DND-41 (cell line): Measurements from ENCODE around the gene GGA2.

Experiments used
- ATAC-seq: fragments of 200-7000 bp; cut with Tn5 transposase; 3 replicates; pipeline ENCODE4 v1.9.1; 2021; ENCODE audit warnings: low read depth; ENCODE audit not compliant: insufficient read depth
- DNase-seq: peaks from one replicate; pipeline ENCODE4 v3.0.0-alpha.2; 2020
- H2AFZ ChIP-seq: 2 replicates; pipeline ENCODE4 v1.6.0; 2012; ENCODE audit warnings: low read depth, low read length
- H3K27ac ChIP-seq: 2 replicates; pipeline ENCODE4 v1.5.1; 2012; ENCODE audit warnings: low read length, inconsistent platforms
- H3K27me3 ChIP-seq: fragments of 200-600 bp; sonication (generic); 2 replicates; pipeline ENCODE4 v1.6.0; 2012; ENCODE audit warnings: low read length, mild to moderate bottlenecking, inconsistent platforms; ENCODE audit not compliant: insufficient read depth, poor library complexity
- H3K36me3 ChIP-seq: 2 replicates; pipeline ENCODE4 v1.5.1; 2012; ENCODE audit warnings: low read length, inconsistent platforms; ENCODE audit not compliant: insufficient read depth
- H3K4me1 ChIP-seq: 2 replicates; pipeline ENCODE4 v1.5.1; 2012; ENCODE audit warnings: mild to moderate bottlenecking, low read length; ENCODE audit not compliant: insufficient read depth
- H3K4me2 ChIP-seq: 2 replicates; pipeline ENCODE4 v1.6.0; 2012; ENCODE audit warnings: mild to moderate bottlenecking, moderate library complexity, low read length, inconsistent platforms; ENCODE audit not compliant: insufficient read depth
- H3K4me3 ChIP-seq, 2 experiments: fragments of 200-600 bp in 1 of 2; shearing (Covaris generic) in 1 of 2; 2 replicates each; pipeline ENCODE4 v1.5.1; 2012 to 2016; ENCODE audit warnings: inconsistent platforms in 2 of 2, low read length in 2 of 2, mild to moderate bottlenecking in 2 of 2, low read depth in 1 of 2, moderate library complexity in 1 of 2
- H3K79me2 ChIP-seq: 2 replicates; pipeline ENCODE4 v1.6.0; 2012; ENCODE audit warnings: low read length, inconsistent platforms; ENCODE audit not compliant: insufficient read depth
- H3K9ac ChIP-seq: 2 replicates; pipeline ENCODE4 v1.6.0; 2012; ENCODE audit warnings: low read depth, mild to moderate bottlenecking, inconsistent platforms, low read length, moderate library complexity
- H3K9me3 ChIP-seq: 2 replicates; pipeline ENCODE4 v1.5.1; 2012; ENCODE audit warnings: low read length, moderate library complexity, mild to moderate bottlenecking, inconsistent platforms; ENCODE audit not compliant: insufficient read depth, severe bottlenecking
- H4K20me1 ChIP-seq: 2 replicates; pipeline ENCODE4 v1.6.0; 2012; ENCODE audit warnings: low read length; ENCODE audit not compliant: insufficient read depth
- EZH2 ChIP-seq: IDR thresholded peaks from 3 replicates; pipeline ENCODE4 v1.6.1; 2012; ENCODE audit warnings: borderline replicate concordance, low read depth, mild to moderate bottlenecking, moderate library complexity, low read length, inconsistent platforms; ENCODE audit not compliant: severe bottlenecking
- TF ChIP-seq, protein P1 (sequence below): IDR thresholded peaks from 2 replicates; pipeline ENCODE4 v1.5.1; 2012; ENCODE audit warnings: borderline replicate concordance, low read length, moderate library complexity, mild to moderate bottlenecking; ENCODE audit not compliant: poor library complexity, severe bottlenecking; ENCODE audit errors: extremely low read depth

The GGA2 gene

DNA sequence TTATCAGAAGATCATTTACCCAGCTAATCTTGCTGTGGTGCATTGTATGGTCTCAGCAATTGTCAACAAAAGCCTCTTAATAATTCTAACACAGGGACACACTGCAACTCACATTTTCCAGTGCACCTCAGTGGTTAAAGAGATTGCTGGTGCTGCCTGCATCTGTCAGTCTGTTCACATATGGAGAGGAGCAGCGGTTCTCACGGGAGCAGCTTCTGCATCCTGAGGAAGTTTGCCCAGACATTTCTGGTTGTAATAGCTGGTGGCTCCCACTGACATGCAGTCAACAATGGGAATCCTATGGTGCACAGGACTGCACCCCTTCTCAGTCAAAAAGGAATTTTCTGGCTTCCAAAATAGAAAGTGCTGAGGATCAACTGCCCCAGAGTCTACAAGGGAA, 7.8 kb downstream of the GGA2 start:
- no peaks in the 10 kb centered on the region for H3K79me2 ChIP-seq
- H3K4me2 ChIP-seq, result no peak overlapping the region
- TF ChIP-seq EZH2, result no peak
- TF ChIP-seq, protein P1, sequence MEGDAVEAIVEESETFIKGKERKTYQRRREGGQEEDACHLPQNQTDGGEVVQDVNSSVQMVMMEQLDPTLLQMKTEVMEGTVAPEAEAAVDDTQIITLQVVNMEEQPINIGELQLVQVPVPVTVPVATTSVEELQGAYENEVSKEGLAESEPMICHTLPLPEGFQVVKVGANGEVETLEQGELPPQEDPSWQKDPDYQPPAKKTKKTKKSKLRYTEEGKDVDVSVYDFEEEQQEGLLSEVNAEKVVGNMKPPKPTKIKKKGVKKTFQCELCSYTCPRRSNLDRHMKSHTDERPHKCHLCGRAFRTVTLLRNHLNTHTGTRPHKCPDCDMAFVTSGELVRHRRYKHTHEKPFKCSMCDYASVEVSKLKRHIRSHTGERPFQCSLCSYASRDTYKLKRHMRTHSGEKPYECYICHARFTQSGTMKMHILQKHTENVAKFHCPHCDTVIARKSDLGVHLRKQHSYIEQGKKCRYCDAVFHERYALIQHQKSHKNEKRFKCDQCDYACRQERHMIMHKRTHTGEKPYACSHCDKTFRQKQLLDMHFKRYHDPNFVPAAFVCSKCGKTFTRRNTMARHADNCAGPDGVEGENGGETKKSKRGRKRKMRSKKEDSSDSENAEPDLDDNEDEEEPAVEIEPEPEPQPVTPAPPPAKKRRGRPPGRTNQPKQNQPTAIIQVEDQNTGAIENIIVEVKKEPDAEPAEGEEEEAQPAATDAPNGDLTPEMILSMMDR, result no peak
- no peaks in the 10 kb centered on the region for H4K20me1 ChIP-seq
- H3K4me3 ChIP-seq, result no peak overlapping the region
- no peak overlapping the region for H3K27ac ChIP-seq
- ATAC-seq, result no peak
- H3K27me3 ChIP-seq, result no peaks in the 10 kb centered on the region
- H3K4me1 ChIP-seq, result no peaks in the 10 kb centered on the region
- no peaks in the 10 kb centered on the region for H3K9me3 ChIP-seq
- no peaks in the 10 kb centered on the region for H3K36me3 ChIP-seq
- H2AFZ ChIP-seq, result no peak overlapping the region
- no peak for DNase-seq
- no peak overlapping the region for H3K9ac ChIP-seq

- Histone ChIP-seq H3K27ac (no peak overlapping the region), H3K4me3 (no peak overlapping the region), H3K4me1 (no peaks in the 10 kb centered on the region), H3K36me3 (no peaks in the 10 kb centered on the region), H3K9me3 (no peaks in the 10 kb centered on the region), H2AFZ (no peak overlapping the region), H4K20me1 (no peaks in the 10 kb centered on the region), H3K79me2 (no peaks in the 10 kb centered on the region), H3K9ac (no peak overlapping the region), H3K4me2 (no peak overlapping the region), H3K27me3 (no peaks in the 10 kb centered on the region)
- ATAC-seq, result no peak
- no peak for DNase-seq
- TF ChIP-seq, protein P1, result no peak
- TF ChIP-seq EZH2, result no peak
Observed at GRCh38 chr16:23501291-23501690, 9.0 kb downstream of the GGA2 start.

DNA sequence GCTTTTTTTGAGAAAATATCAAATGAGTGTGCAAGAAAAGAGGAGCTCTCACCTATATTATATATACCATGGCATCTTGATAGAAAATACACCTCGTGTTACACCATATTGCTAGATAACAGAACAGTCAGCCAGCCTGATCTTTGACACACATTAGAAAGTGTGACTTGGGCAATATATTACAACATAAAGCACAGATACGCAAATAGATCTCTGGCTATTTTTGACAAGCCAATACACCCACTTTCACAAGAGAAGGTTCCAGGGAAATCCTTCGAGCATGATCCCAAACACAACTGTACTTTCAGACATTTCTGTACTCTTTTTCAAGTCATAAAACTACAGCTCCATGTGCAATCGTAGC, 9.4 kb downstream of the GGA2 start:
- Histone ChIP-seq H3K4me3 (no peak overlapping the region), H3K79me2 (no peaks in the 10 kb centered on the region)

More for the DNA sequence above, 9.4 kb downstream of the GGA2 start:
- H3K4me1 ChIP-seq, result no peaks in the 10 kb centered on the region
- no peak for ATAC-seq
- H2AFZ ChIP-seq, result no peak overlapping the region
- TF ChIP-seq EZH2, result no peak
- TF ChIP-seq, protein P1, result no peak
- H4K20me1 ChIP-seq, result no peaks in the 10 kb centered on the region
- no peaks in the 10 kb centered on the region for H3K27me3 ChIP-seq
- no peaks in the 10 kb centered on the region for H3K36me3 ChIP-seq
- H3K9ac ChIP-seq, result no peak overlapping the region
- H3K27ac ChIP-seq, result no peak overlapping the region
- no peak for DNase-seq
- no peak overlapping the region for H3K4me2 ChIP-seq
- H3K9me3 ChIP-seq, result no peaks in the 10 kb centered on the region
